GM21717 (cell line): Measurements from ENCODE around the gene OPA3.

Source experiments
- ATAC-seq: cut with Tn5 transposase; IDR thresholded peaks from one replicate; pipeline ENCODE4 v1.9.1; 2021; ENCODE audit warnings: mild to moderate bottlenecking, moderate library complexity; ENCODE audit not compliant: unreplicated experiment

The OPA3 gene

GRCh38 chr19:45505996-45506245, 78.7 kb downstream of the OPA3 start:
- no peak for ATAC-seq

GRCh38 chr19:45505151-45505995, 79.2 kb downstream of the OPA3 start:
- no peak for ATAC-seq

- ATAC-seq = no peak
Measured at GRCh38 chr19:45503909-45504308, 80.7 kb downstream of the OPA3 start.

GRCh38 chr19:45502111-45502510, 82.5 kb downstream of the OPA3 start:
- ATAC-seq = no peak

- ATAC-seq = no peak
Measured at GRCh38 chr19:45501730-45502014, 82.9 kb downstream of the OPA3 start.

- ATAC-seq = no peak
Measured at GRCh38 chr19:45500918-45501729, 83.5 kb downstream of the OPA3 start.

- ATAC-seq = no peak
Measured at GRCh38 chr19:45499196-45500180, 85.1 kb downstream of the OPA3 start.

- no peak for ATAC-seq
Measured at GRCh38 chr19:45498411-45499195, 86.0 kb downstream of the OPA3 start, which contains the start of gene PPM1N. TSS of gene PPM1N (plus strand) at chr19:45498443. CDS start at chr19:45498473, 30 bp downstream.

- ATAC-seq = no peak
Measured at GRCh38 chr19:45497791-45498190, 86.8 kb downstream of the OPA3 start.

- ATAC-seq = no peak
Measured at GRCh38 chr19:45496349-45496953, 88.2 kb downstream of the OPA3 start.

GRCh38 chr19:45495178-45495577, 89.4 kb downstream of the OPA3 start:
- ATAC-seq = no peak

GRCh38 chr19:45494261-45494916, 90.2 kb downstream of the OPA3 start:
- ATAC-seq = no peak

GRCh38 chr19:45492627-45493470, 91.8 kb downstream of the OPA3 start:
- no peak for ATAC-seq

GRCh38 chr19:45492137-45492626, 92.4 kb downstream of the OPA3 start:
- ATAC-seq = no peak

GRCh38 chr19:45489216-45489855, 95.3 kb downstream of the OPA3 start:
- ATAC-seq = no peak

GRCh38 chr19:45488708-45489107, 95.9 kb downstream of the OPA3 start:
- ATAC-seq = no peak

- ATAC-seq = peak; percentile 83
Measured at GRCh38 chr19:45485305-45486077, 99.1 kb downstream of the OPA3 start.
